HG03521 (cell line): ENCODE results near the gene SLC6A1.

Experiments used
- ATAC-seq: cut with Tn5 transposase; IDR thresholded peaks from one replicate; pipeline ENCODE4 v1.9.1; 2021; ENCODE audit warnings: mild to moderate bottlenecking, moderate library complexity; ENCODE audit not compliant: unreplicated experiment

The SLC6A1 gene

DNA sequence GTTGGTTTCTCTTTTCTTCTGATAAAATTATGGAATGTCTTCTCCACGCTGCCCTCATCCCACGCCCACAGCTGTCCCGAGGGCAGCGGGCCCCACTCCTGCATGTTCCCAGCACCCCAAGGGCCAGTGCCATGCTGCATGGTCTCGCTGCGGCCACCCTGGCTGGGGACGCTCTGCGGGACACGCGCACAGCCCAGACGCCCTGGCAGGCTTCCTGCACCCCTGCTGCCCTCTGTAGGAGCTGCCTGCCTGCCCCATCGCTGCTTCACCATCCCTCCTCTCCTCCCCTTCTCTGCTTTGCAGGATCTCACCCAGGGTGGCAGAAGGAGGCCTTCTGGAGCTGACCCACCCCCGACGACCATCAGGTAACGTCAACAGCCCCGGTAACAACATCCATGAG lies 22.8 kb downstream of the SLC6A1 start:
- no peak for ATAC-seq

DNA sequence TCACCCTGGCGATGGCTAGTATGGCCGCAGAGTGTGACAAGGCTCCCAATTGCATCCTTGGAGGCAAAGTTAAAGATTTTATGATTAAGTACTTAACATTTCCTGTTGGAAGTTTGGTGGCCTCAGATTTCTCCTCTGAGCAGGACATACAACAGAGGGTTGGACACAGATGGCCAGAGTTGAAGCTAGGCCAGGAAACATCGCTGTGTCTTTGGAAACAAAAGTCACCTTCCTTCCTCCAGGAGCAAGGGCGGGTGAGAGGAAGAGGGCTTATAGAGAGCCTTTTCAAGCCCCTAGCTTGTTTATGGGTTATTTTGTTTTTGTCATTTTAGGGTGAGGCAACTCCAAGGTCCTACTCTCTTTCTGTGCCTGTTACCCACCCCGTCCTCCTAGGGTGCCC lies 24.2 kb downstream of the SLC6A1 start:
- ATAC-seq: no peak

DNA sequence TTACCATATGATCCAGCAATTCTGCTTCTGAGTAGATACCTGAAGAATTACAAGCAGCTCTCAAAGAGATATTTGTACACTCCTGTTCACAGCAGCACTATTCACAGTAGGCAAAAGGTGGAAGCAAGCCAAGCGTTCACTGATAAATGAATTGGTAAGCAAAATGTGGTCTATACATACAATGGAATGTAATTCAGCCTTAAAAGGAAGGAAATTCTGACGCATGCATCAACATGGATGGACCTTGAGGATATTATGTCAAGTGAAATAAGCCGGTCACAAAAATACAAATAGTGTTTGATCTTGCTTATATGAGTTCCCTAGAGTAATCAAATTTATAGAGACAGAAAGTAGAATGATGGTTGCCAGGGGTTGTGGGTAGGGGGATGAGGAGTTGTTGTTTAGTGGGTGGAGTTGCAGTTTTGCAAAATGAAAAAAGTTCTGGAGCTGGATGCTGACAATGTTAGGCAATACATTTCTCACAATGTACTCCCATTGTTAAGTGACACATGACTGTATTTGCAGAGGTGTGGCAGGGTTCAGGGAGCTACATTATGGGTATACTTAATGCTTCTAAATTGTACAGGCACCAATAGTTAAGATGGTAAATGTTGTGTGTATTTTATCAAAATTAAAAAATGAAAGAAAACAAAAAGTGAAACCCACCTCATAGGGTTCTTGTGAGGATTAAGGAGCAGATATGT lies 26.7 kb downstream of the SLC6A1 start:
- ATAC-seq: no peak

DNA sequence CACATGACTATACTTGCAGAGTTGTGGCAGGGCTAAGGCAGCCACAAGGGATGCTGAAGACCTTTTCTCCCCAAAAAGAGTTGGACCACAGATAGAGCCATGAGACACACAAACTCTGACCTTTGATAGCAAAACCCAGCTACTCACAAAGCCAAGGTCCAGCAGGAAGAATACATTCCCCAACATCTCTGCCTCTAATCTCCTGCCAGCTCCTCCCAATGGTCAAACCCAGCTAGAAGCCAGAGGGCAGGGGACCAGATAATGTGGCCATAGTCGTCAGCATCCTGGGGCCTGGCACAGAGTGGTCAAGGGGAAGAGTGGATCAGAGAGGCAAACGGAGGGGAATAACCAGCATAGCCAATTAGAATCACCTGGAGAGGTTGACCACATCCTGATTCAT lies 28.2 kb downstream of the SLC6A1 start:
- no peak for ATAC-seq

DNA sequence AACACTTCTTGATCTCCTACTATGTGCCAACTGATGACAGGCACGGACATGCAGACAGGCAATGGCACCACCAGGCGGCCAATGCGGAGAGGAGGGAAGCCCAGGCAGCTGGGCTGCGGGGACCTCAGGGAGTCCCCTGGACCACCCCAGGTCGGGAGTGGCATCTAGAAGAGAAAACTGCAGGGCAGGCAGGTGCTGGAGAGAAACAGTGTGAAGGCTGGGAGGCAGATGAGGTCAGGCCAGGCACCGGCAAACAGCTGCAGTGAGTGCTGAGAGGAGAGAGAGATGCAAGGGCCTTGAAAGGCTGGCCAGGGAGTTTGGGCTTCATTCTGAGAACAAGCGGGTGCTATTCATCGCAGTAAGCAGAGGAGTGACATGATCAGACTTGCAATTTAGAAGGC lies 29.1 kb downstream of the SLC6A1 start:
- ATAC-seq: no peak

DNA sequence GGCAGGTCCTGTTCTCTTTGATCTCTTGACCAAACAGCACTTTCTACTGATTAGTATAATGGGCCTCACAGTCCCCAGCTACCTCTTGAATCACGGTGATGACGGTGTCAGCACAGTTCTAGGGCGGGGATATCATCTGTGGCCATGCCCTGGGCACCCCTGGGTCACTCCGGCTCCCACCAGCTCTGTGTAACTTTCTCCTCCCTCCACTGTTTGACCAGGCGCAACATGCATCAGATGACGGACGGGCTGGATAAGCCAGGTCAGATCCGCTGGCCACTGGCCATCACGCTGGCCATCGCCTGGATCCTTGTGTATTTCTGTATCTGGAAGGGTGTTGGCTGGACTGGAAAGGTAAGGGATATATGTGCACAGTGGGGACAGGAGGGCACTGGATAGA lies 29.6 kb downstream of the SLC6A1 start:
- no peak for ATAC-seq

DNA sequence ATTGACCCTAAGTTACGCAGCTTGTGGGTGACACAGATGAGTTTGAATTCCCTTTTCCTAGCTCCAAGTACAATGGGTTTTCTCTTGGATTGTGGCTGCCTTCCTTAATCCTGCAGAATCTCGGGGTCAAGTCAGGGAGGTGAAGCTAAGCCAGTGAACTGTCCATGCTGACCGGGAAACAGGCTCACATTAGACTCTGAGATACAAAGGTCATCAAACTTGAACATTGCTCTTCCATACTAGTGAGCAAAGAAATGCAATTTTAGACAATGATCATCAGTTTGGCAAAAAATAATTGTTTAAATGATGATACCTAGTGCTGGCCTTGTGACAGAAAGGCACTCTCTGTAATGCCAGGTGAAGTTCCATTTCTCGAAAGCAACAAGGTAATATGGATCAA lies 31.6 kb downstream of the SLC6A1 start:
- ATAC-seq: no peak

GRCh38 chr3:11029948-11030347 lies 37.4 kb downstream of the SLC6A1 start:
- ATAC-seq: no peak

DNA sequence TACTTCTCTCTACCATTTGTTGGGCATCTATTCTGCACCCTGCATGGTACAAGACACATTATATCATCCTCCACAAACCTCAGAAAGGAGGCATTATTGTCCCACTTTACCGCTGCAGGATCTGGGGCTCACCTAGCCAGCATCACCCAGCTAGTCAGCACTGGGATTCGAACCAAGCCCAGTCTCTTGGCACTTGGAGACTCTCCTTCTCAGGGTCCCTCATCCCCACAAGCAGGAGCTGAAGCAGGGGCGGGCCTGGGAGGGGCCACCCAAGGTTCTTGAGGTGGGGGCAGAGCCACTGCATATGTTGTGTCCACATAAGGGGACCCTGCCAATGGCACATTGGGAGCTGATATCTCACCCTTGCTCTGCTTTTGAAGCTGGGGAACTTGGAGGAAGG lies 41.3 kb downstream of the SLC6A1 start:
- ATAC-seq: no peak

GRCh38 chr3:11034309-11034985 lies 41.9 kb downstream of the SLC6A1 start:
- no peak for ATAC-seq

DNA sequence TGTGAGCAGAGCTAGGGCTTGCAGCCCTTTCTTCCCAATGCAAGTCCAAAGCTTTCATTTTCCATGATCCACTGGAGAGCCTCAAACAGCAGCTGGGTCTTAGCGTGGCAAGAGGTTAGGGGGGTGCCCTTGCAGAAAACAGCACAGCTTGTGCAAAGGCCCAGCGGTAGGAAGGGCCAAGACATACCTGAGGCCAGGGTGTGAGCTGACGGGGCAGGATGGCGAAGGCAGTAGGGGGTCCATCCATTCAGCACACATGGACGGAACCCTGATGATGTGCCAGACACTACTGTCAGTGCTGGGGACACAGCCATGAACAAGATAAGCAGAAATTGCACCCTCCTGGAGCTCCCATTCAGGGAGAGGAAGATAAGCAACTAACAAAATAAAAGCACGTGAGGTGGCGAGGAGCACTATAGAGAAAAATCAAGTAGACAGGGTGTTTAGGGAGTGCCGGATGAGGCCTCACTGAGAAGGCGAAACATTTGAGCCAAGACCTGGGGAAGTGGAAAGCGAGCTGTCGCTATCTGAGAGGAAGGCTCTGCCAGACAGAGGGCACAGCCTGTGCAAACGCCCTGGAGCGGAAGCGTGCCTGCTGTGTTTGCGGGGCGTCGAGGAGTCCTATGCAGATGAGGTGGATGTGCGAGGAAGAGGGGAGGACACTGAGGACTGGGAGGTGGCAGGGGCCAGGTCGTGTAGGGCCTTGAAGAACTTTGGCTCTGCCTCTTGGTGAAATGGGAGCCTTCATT lies 43.4 kb downstream of the SLC6A1 start:
- ATAC-seq: no peak

- no peak for ATAC-seq
Observed at GRCh38 chr3:11037241-11037873, 44.8 kb downstream of the SLC6A1 start.

- ATAC-seq: no peak
Observed at GRCh38 chr3:11037976-11038375, 45.4 kb downstream of the SLC6A1 start.

DNA sequence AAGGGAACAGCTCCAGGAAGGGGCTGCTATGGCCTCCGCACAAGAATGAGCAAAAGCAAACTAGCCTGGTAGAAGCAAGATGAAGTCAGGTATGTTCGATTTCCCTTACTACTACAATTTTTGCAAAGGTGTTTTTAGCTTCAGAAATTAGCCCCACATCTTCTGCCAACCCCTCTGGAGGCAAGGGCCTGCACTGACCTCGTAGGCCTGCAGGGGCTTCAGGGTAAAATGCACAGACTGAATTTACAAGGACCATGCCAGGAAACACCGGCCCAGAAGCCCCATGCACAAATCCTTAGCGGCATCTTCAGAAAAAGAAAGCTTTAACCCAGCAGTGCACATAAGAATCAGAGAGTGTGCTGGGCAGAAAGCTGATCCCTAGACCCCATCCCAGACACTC lies 53.0 kb downstream of the SLC6A1 start:
- no peak for ATAC-seq

GRCh38 chr3:11047500-11047899 lies 55.0 kb downstream of the SLC6A1 start:
- ATAC-seq: no peak

- ATAC-seq: no peak
Observed at GRCh38 chr3:11050666-11051323, 58.2 kb downstream of the SLC6A1 start.

- no peak for ATAC-seq
Observed at GRCh38 chr3:11053926-11054503, 61.5 kb downstream of the SLC6A1 start.

GRCh38 chr3:11054739-11055438 lies 62.3 kb downstream of the SLC6A1 start:
- no peak for ATAC-seq

DNA sequence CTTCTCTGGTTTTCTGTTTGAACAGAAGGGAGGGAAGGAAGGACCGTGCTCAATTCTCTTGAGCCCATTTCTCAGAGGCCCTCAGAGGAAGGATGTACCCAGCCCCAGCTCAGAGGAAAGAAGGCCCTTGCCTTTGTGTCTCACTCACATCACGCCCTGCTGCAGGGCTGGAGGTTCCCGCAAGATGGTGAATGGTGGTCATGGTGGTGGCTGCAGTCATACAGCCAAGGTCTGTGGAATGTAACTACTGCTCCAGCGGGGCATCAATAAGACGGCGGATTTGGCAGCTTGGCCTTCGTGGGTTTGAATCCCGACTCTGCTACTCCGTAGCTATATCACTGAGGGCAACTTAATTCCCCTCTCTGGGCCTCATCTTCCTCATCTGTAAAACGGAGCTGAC lies 62.9 kb downstream of the SLC6A1 start:
- no peak for ATAC-seq

DNA sequence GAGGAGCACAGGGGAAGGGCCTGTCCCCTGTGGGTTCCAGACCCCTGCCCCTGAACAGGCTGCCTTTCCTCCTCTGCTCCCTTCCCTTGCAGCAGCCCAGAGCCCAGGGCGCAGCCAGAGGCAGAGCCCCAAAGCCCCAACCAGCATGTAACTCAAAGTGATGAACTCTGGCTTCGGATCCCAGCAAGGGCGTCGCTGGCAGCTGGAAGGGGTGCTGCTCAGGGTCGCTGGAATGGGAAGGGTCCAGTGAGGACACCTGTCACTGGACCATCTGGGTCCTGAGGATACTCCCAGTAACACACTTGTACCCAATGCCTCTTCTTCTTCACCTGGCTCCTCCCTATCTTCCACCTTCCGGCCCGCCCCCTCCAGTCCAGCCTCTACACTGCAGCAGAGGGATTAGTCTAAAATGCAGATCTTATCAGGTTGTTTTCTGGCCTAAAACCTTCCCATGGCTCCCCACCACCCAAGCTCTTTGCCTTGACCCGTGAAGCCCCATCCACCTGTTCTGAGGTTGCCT lies 64.0 kb downstream of the SLC6A1 start:
- ATAC-seq: no peak
